SK-N-SH treated with all-trans-retinoic acid at 6 μM for 48 hours (cell line): ENCODE results near the gene CCDC30.

Experiments
- ATAC-seq: fragments of 200-7000 bp; cut with Tn5 transposase; 3 replicates; pipeline ENCODE4 v1.9.1; 2020; ENCODE audit warnings: mild to moderate bottlenecking, moderate library complexity
- ARNTL ChIP-seq: fragments of 450-650 bp; formaldehyde crosslinking; IDR thresholded peaks from 2 replicates; pipeline ENCODE4 v1.5.0; 2020; ENCODE audit warnings: low read depth, mild to moderate bottlenecking, moderate library complexity, borderline replicate concordance
- BACH2 ChIP-seq: fragments of 250-450 bp; sonication (Bioruptor Pico); IDR thresholded peaks from 2 replicates; pipeline ENCODE4 v1.9.0; 2021; ENCODE audit warnings: mild to moderate bottlenecking, borderline replicate concordance
- CREB5 ChIP-seq: fragments of 250-450 bp; sonication (Bioruptor Pico); IDR thresholded peaks from 2 replicates; pipeline ENCODE4 v1.5.1; 2020; ENCODE audit warnings: low read depth, mild to moderate bottlenecking, moderate library complexity
- CSDC2 ChIP-seq: fragments of 250-450 bp; sonication (Bioruptor Pico); IDR thresholded peaks from 2 replicates; pipeline ENCODE4 v1.5.0; 2020; ENCODE audit warnings: mild to moderate bottlenecking, moderate library complexity
- ESRRG ChIP-seq: fragments of 250-450 bp; sonication (Bioruptor Pico); IDR thresholded peaks from 2 replicates; pipeline ENCODE4 v1.6.1; 2021; ENCODE audit warnings: mild to moderate bottlenecking
- GLIS3 ChIP-seq: fragments of 250-450 bp; sonication (Bioruptor Pico); IDR thresholded peaks from 2 replicates; pipeline ENCODE4 v1.5.0; 2020; ENCODE audit warnings: mild to moderate bottlenecking, moderate library complexity
- ISL1 ChIP-seq: fragments of 250-450 bp; sonication (Bioruptor Pico); IDR thresholded peaks from 2 replicates; pipeline ENCODE4 v2.1.2; 2022; ENCODE audit warnings: mild to moderate bottlenecking, moderate library complexity
- PPARA ChIP-seq: fragments of 250-450 bp; sonication (Bioruptor Pico); IDR thresholded peaks from 2 replicates; pipeline ENCODE4 v1.5.0; 2020; ENCODE audit warnings: mild to moderate bottlenecking, borderline replicate concordance
- RARB ChIP-seq: fragments of 250-450 bp; sonication (Bioruptor Pico); IDR thresholded peaks from 2 replicates; pipeline ENCODE4 v1.8.0; 2021; ENCODE audit warnings: mild to moderate bottlenecking, moderate library complexity
- SNAI2 ChIP-seq: fragments of 250-450 bp; sonication (Bioruptor Pico); IDR thresholded peaks from 2 replicates; pipeline ENCODE4 v1.5.0; 2020; ENCODE audit warnings: mild to moderate bottlenecking, moderate library complexity
- TCF4 ChIP-seq: fragments of 250-450 bp; sonication (Bioruptor Pico); IDR thresholded peaks from 2 replicates; pipeline ENCODE4 v1.8.0; 2021; ENCODE audit warnings: mild to moderate bottlenecking, moderate library complexity, borderline replicate concordance
- TOX ChIP-seq: fragments of 250-450 bp; sonication (Bioruptor Pico); IDR thresholded peaks from 2 replicates; pipeline ENCODE4 v1.8.0; 2021; ENCODE audit warnings: mild to moderate bottlenecking, moderate library complexity, borderline replicate concordance
- ZC3H10 ChIP-seq: fragments of 250-450 bp; sonication (Bioruptor Pico); IDR thresholded peaks from 2 replicates; pipeline ENCODE4 v1.5.1; 2021; ENCODE audit warnings: mild to moderate bottlenecking, moderate library complexity
- ZFP30 ChIP-seq: fragments of 450-650 bp; formaldehyde crosslinking; IDR thresholded peaks from 2 replicates; pipeline ENCODE4 v1.5.0; 2022; ENCODE audit warnings: mild to moderate bottlenecking, moderate library complexity
- ZNF70 ChIP-seq: fragments of 450-650 bp; formaldehyde crosslinking; IDR thresholded peaks from 2 replicates; pipeline ENCODE4 v1.5.0; 2020; ENCODE audit warnings: mild to moderate bottlenecking, moderate library complexity
- ZNF8 ChIP-seq: fragments of 450-650 bp; formaldehyde crosslinking; IDR thresholded peaks from 2 replicates; pipeline ENCODE4 v1.5.0; 2020; ENCODE audit warnings: mild to moderate bottlenecking, moderate library complexity
- TF ChIP-seq, protein P1 (sequence below): fragments of 250-450 bp; sonication (Bioruptor Pico); IDR thresholded peaks from 2 replicates; pipeline ENCODE4 v1.5.1; 2021; ENCODE audit warnings: mild to moderate bottlenecking, moderate library complexity
- TF ChIP-seq, protein P2 (sequence below): fragments of 250-450 bp; sonication (Bioruptor Pico); IDR thresholded peaks from 2 replicates; pipeline ENCODE4 v1.5.0; 2020; ENCODE audit warnings: mild to moderate bottlenecking, moderate library complexity
- TF ChIP-seq, protein P3 (sequence below): fragments of 250-450 bp; sonication (Bioruptor Pico); IDR thresholded peaks from 2 replicates; pipeline ENCODE4 v1.8.0; 2020; ENCODE audit warnings: mild to moderate bottlenecking, moderate library complexity, borderline replicate concordance
- TF ChIP-seq, protein P4 (sequence below): fragments of 250-450 bp; sonication (Bioruptor Pico); IDR thresholded peaks from 2 replicates; pipeline ENCODE4 v1.8.0; 2021; ENCODE audit warnings: low read depth, mild to moderate bottlenecking, moderate library complexity, borderline replicate concordance

Gene CCDC30

GRCh38 chr1:42422737-42423136, 40.3 kb upstream of the CCDC30 start (continued):
- TF ChIP-seq, protein P1, sequence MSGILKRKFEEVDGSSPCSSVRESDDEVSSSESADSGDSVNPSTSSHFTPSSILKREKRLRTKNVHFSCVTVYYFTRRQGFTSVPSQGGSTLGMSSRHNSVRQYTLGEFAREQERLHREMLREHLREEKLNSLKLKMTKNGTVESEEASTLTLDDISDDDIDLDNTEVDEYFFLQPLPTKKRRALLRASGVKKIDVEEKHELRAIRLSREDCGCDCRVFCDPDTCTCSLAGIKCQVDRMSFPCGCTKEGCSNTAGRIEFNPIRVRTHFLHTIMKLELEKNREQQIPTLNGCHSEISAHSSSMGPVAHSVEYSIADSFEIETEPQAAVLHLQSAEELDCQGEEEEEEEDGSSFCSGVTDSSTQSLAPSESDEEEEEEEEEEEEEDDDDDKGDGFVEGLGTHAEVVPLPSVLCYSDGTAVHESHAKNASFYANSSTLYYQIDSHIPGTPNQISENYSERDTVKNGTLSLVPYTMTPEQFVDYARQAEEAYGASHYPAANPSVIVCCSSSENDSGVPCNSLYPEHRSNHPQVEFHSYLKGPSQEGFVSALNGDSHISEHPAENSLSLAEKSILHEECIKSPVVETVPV: no peak
- TF ChIP-seq TOX (CRISPR knock-in tag): no peak
- TF ChIP-seq TCF4: no peak
- no peak for TF ChIP-seq RARB (CRISPR knock-in tag)
- no peak for TF ChIP-seq ZNF70 (CRISPR knock-in tag)
- TF ChIP-seq PPARA (CRISPR knock-in tag): no peak
- no peak for TF ChIP-seq GLIS3 (CRISPR knock-in tag)

DNA sequence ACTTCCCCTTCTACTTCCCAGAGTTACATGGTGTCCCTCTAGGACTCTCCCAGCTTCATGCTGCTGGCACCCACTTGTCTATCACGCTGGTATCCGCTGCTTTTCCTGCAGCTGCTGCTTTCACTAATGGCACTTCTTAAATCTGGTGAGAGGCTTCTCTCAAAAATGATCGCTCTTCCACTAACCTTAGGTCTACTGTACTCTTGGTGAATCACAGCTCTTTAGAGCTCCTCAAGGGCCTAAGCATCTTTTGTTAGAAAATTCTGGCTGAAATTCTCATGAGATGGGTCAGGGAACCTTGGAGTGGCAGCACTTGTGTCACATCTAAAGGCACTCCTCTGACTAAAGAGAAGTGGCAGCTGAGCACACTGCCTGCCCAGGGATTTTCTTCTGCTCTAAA, 39.4 kb upstream of the CCDC30 start:
- ATAC-seq: no peak
- TF ChIP-seq ESRRG (CRISPR knock-in tag) (no peak), TCF4 (no peak)

GRCh38 chr1:42424201-42424600, 38.9 kb upstream of the CCDC30 start:
- no peak for ATAC-seq
- no peak for TF ChIP-seq ESRRG (CRISPR knock-in tag)

DNA sequence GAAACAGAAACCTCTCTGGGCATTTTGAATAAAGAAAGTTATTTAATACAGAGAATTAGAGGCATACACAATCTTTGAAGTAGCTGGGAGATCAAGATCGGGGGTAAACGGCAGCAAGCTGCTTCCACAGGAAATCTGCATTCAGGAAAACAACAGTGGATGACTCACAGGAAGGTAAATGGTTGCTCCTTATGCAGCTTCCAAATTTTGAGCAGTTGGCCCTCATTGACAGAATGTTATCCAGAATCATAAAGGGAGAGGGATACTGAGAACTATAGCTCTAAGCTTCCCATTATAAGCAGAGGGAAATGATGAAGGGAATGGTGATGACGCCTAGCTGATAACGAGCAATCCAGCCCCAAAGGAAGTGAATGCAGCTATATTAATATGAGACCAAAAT, 35.8 kb upstream of the CCDC30 start:
- TF ChIP-seq ZC3H10 (no peak), ZNF70 (CRISPR knock-in tag) (no peak), ESRRG (CRISPR knock-in tag) (no peak), CSDC2 (CRISPR knock-in tag) (no peak), ZNF8 (no peak), ZFP30 (CRISPR knock-in tag) (no peak)
- TF ChIP-seq, protein P2, sequence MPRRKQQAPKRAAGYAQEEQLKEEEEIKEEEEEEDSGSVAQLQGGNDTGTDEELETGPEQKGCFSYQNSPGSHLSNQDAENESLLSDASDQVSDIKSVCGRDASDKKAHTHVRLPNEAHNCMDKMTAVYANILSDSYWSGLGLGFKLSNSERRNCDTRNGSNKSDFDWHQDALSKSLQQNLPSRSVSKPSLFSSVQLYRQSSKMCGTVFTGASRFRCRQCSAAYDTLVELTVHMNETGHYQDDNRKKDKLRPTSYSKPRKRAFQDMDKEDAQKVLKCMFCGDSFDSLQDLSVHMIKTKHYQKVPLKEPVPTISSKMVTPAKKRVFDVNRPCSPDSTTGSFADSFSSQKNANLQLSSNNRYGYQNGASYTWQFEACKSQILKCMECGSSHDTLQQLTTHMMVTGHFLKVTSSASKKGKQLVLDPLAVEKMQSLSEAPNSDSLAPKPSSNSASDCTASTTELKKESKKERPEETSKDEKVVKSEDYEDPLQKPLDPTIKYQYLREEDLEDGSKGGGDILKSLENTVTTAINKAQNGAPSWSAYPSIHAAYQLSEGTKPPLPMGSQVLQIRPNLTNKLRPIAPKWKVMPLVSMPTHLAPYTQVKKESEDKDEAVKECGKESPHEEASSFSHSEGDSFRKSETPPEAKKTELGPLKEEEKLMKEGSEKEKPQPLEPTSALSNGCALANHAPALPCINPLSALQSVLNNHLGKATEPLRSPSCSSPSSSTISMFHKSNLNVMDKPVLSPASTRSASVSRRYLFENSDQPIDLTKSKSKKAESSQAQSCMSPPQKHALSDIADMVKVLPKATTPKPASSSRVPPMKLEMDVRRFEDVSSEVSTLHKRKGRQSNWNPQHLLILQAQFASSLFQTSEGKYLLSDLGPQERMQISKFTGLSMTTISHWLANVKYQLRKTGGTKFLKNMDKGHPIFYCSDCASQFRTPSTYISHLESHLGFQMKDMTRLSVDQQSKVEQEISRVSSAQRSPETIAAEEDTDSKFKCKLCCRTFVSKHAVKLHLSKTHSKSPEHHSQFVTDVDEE (CRISPR knock-in tag): no peak
- no peak for ATAC-seq

GRCh38 chr1:42429603-42430002, 33.5 kb upstream of the CCDC30 start:
- no peak for TF ChIP-seq ZNF8
- no peak for TF ChIP-seq CREB5
- TF ChIP-seq CSDC2 (CRISPR knock-in tag): no peak
- no peak for TF ChIP-seq RARB (CRISPR knock-in tag)
- no peak for TF ChIP-seq ISL1
- TF ChIP-seq PPARA (CRISPR knock-in tag): no peak
- no peak for TF ChIP-seq SNAI2 (CRISPR knock-in tag)
- no peak for TF ChIP-seq ARNTL
- TF ChIP-seq GLIS3 (CRISPR knock-in tag): no peak
- TF ChIP-seq ZC3H10: no peak
- TF ChIP-seq ZNF70 (CRISPR knock-in tag): no peak
- TF ChIP-seq, protein P3, sequence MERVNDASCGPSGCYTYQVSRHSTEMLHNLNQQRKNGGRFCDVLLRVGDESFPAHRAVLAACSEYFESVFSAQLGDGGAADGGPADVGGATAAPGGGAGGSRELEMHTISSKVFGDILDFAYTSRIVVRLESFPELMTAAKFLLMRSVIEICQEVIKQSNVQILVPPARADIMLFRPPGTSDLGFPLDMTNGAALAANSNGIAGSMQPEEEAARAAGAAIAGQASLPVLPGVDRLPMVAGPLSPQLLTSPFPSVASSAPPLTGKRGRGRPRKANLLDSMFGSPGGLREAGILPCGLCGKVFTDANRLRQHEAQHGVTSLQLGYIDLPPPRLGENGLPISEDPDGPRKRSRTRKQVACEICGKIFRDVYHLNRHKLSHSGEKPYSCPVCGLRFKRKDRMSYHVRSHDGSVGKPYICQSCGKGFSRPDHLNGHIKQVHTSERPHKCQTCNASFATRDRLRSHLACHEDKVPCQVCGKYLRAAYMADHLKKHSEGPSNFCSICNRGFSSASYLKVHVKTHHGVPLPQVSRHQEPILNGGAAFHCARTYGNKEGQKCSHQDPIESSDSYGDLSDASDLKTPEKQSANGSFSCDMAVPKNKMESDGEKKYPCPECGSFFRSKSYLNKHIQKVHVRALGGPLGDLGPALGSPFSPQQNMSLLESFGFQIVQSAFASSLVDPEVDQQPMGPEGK (CRISPR knock-in tag): no peak
- no peak for TF ChIP-seq TOX (CRISPR knock-in tag)
- TF ChIP-seq, protein P4, sequence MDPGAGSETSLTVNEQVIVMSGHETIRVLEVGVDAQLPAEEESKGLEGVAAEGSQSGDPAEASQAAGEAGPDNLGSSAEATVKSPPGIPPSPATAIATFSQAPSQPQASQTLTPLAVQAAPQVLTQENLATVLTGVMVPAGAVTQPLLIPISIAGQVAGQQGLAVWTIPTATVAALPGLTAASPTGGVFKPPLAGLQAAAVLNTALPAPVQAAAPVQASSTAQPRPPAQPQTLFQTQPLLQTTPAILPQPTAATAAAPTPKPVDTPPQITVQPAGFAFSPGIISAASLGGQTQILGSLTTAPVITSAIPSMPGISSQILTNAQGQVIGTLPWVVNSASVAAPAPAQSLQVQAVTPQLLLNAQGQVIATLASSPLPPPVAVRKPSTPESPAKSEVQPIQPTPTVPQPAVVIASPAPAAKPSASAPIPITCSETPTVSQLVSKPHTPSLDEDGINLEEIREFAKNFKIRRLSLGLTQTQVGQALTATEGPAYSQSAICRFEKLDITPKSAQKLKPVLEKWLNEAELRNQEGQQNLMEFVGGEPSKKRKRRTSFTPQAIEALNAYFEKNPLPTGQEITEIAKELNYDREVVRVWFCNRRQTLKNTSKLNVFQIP: no peak
- TF ChIP-seq TCF4: no peak
- TF ChIP-seq ESRRG (CRISPR knock-in tag): no peak
- TF ChIP-seq BACH2 (CRISPR knock-in tag): no peak
- TF ChIP-seq, protein P2 (CRISPR knock-in tag): no peak
- no peak for ATAC-seq
